CD14-positive monocyte (primary cell): Measurements from ENCODE around the gene RYR2. TPM values are rescaled to one million over a fixed set of nuclear protein-coding genes. Genes with fewer than 3 reads are reported as not detected.

Source experiments
- DNase-seq, 3 donors: peaks; one replicate each; pipeline ENCODE4 v3.0.0-alpha.2; 2011 to 2022
- H2AFZ ChIP-seq: 2 replicates; pipeline ENCODE4 v1.6.0; 2012; ENCODE audit warnings: mild to moderate bottlenecking, low read depth, low read length, inconsistent platforms; ENCODE audit not compliant: insufficient read depth, poor library complexity, severe bottlenecking
- H3K27ac ChIP-seq, 2 donors: 1 replicate in 1 of 2; 2 replicates in 1 of 2; pipeline ENCODE4 v1.5.1; 2012 to 2013; ENCODE audit warnings: low read length in 2 of 2, control low read depth in 1 of 2, inconsistent platforms in 1 of 2, low read depth in 1 of 2, mild to moderate bottlenecking in 1 of 2
- H3K27me3 ChIP-seq, 2 donors: one replicate each; pipeline versions ENCODE4 v1.6.0 to v1.6.1; 2011 to 2013; ENCODE audit warnings: low read length in 2 of 2; ENCODE audit not compliant: control insufficient read depth in 2 of 2, insufficient read depth in 2 of 2
- H3K36me3 ChIP-seq, 2 donors: replicated peaks in 1 of 2; 1 replicate in 1 of 2; 2 replicates in 1 of 2; pipeline versions ENCODE4 v1.5.1 to v1.6.1; 2012 to 2013; ENCODE audit warnings: low read length in 2 of 2, control low read depth in 1 of 2, inconsistent platforms in 1 of 2, mild to moderate bottlenecking in 1 of 2; ENCODE audit not compliant: insufficient read depth in 2 of 2, control insufficient read depth in 1 of 2
- H3K4me1 ChIP-seq, 2 donors: 1 replicate in 1 of 2; 2 replicates in 1 of 2; pipeline versions ENCODE4 v1.5.1 to v1.6.1; 2012 to 2013; ENCODE audit warnings: low read length in 2 of 2, control low read depth in 1 of 2, inconsistent platforms in 1 of 2, mild to moderate bottlenecking in 1 of 2, moderate library complexity in 1 of 2; ENCODE audit not compliant: insufficient read depth in 2 of 2, control insufficient read depth in 1 of 2
- H3K4me2 ChIP-seq: replicated peaks from 2 replicates; pipeline ENCODE3; 2012; ENCODE audit warnings: low read length, moderate library complexity, mild to moderate bottlenecking; ENCODE audit not compliant: poor library complexity, severe bottlenecking; ENCODE audit errors: extremely low read depth
- H3K4me3 ChIP-seq, 3 experiments: fragments of 200-600 bp in 1 of 3; sonication (generic) in 1 of 3; replicated peaks in 1 of 3; 1 replicate in 2 of 3; 2 replicates in 1 of 3; pipeline ENCODE4 v1.5.1; 2011 to 2013; ENCODE audit warnings: low read length in 3 of 3, mild to moderate bottlenecking in 3 of 3, control low read depth in 2 of 3, low read depth in 2 of 3, inconsistent platforms in 1 of 3, moderate library complexity in 1 of 3
- H3K79me2 ChIP-seq: 2 replicates; pipeline ENCODE4 v1.6.0; 2012; ENCODE audit warnings: mild to moderate bottlenecking, control low read depth, inconsistent platforms, low read length, moderate library complexity; ENCODE audit not compliant: insufficient read depth
- H3K9ac ChIP-seq: 2 replicates; pipeline ENCODE4 v1.6.0; 2017; ENCODE audit warnings: low read length, mild to moderate bottlenecking; ENCODE audit not compliant: insufficient read depth, poor library complexity, severe bottlenecking
- H3K9me3 ChIP-seq, 2 donors: replicated peaks in 1 of 2; 1 replicate in 1 of 2; 2 replicates in 1 of 2; pipeline versions ENCODE4 v1.5.1 to v1.6.1; 2012 to 2013; ENCODE audit warnings: low read length in 2 of 2, control low read depth in 1 of 2; ENCODE audit not compliant: control insufficient read depth in 1 of 2, insufficient read depth in 1 of 2
- H4K20me1 ChIP-seq: 2 replicates; pipeline ENCODE4 v1.6.0; 2012; ENCODE audit warnings: mild to moderate bottlenecking, low read length, control low read depth, moderate library complexity; ENCODE audit not compliant: insufficient read depth
- H3K27ac Mint-ChIP-seq, 7 donors: one replicate each; pipeline ENCODE4 v1.8.0; 2020; ENCODE audit warnings: mild to moderate bottlenecking in 7 of 7, mixed read lengths in 7 of 7, moderate library complexity in 6 of 7, inconsistent platforms in 2 of 7
- H3K27me3 Mint-ChIP-seq, 3 donors: one replicate each; pipeline ENCODE4 v1.8.0; 2021 to 2022; ENCODE audit warnings: low read depth in 3 of 3, mild to moderate bottlenecking in 3 of 3, mixed read lengths in 3 of 3, moderate library complexity in 3 of 3, inconsistent platforms in 1 of 3
- H3K36me3 Mint-ChIP-seq, 2 donors: one replicate each; pipeline ENCODE4 v1.8.0; 2020; ENCODE audit warnings: mixed read lengths in 2 of 2, inconsistent platforms in 1 of 2, mild to moderate bottlenecking in 1 of 2
- H3K4me1 Mint-ChIP-seq: one replicate; pipeline ENCODE4 v1.8.0; 2020; ENCODE audit warnings: mild to moderate bottlenecking, mixed read lengths
- H3K4me3 Mint-ChIP-seq, 2 donors: one replicate each; pipeline ENCODE4 v1.8.0; 2020; ENCODE audit warnings: mild to moderate bottlenecking in 2 of 2, mixed read lengths in 2 of 2, moderate library complexity in 1 of 2
- H3K9me3 Mint-ChIP-seq, 7 donors: one replicate each; pipeline ENCODE4 v1.8.0; 2020 to 2022; ENCODE audit warnings: mixed read lengths in 7 of 7, mild to moderate bottlenecking in 6 of 7, moderate library complexity in 6 of 7, inconsistent platforms in 2 of 7
- CTCF ChIP-seq: fragments of 200-600 bp; IDR thresholded peaks from one replicate; pipeline ENCODE4 v1.8.0; 2022; ENCODE audit warnings: antibody characterized with exemption, mild to moderate bottlenecking
- WGBS: methylation state at CpG from one replicate; pipeline ENCODE4 v1.1.5; 2013; ENCODE audit warnings: missing lambda C conversion rate; ENCODE audit not compliant: insufficient coverage; 5-methylcytosine and 5-hydroxymethylcytosine counted together
- intact Hi-C, 2 donors: fragments of 100-400 bp; cut with micrococcal nuclease; formaldehyde crosslinking; loops; one replicate each; pipeline versions ENCODE4 v1.15.0 to v1.15.1; 2023
- polyA plus RNA-seq, 3 donors: library from polyadenylated mRNA; depleted of rRNA in 1 of 3; unstranded in 2 of 3; stranded (reverse) in 1 of 3; fragments of 300-500 nt in 2 of 3; fragments of >200 nt in 1 of 3; fragmentation: Illumina TruSeq in 2 of 3; gene quantifications; 1 replicate in 2 of 3; 2 replicates in 1 of 3; pipeline ENCODE4 v1.2.3, GENCODE V29; 2012 to 2021

Gene RYR2
- polyA plus RNA-seq, 3 donors = not detected

GRCh38 chr1:237875291-237875690, 833.3 kb downstream of the RYR2 start:
- no peak overlapping the region for H3K9ac ChIP-seq
- H4K20me1 ChIP-seq = no peaks in the 10 kb centered on the region
- H3K27me3 ChIP-seq = no peaks in the 10 kb centered on the region
- Mint-ChIP-seq H3K4me3 (no peak overlapping the region), H3K4me1 (no peaks in the 10 kb centered on the region), H3K36me3 (no peaks in the 10 kb centered on the region), H3K27me3 (peaks cover 0 to 2% (median 0%) of the 10 kb centered on the region in 3 donors), H3K9me3 (peaks cover 0 to 17% (median 2%) of the 10 kb centered on the region in 7 donors), H3K27ac (no peak overlapping the region)
- H3K4me1 ChIP-seq = no peaks in the 10 kb centered on the region
- H3K27ac ChIP-seq = no peak overlapping the region
- 100% methylated on average over 2 of the region's 8 CpGs for WGBS
- no peak overlapping the region for H3K4me3 ChIP-seq
- H3K4me2 ChIP-seq = no peak overlapping the region
- no peaks in the 10 kb centered on the region for H3K79me2 ChIP-seq
- DNase-seq = no peak
- H3K9me3 ChIP-seq = no peaks in the 10 kb centered on the region
- no peaks in the 10 kb centered on the region for H3K36me3 ChIP-seq
- no peak overlapping the region for H2AFZ ChIP-seq
- intact Hi-C loops = no loop called here
- TF ChIP-seq CTCF = no peak

GRCh38 chr1:237877631-237878030, 835.6 kb downstream of the RYR2 start:
- Histone ChIP-seq H3K4me1 (no peaks in the 10 kb centered on the region), H3K9ac (no peak overlapping the region), H2AFZ (no peak overlapping the region), H3K27me3 (no peaks in the 10 kb centered on the region), H3K27ac (no peak overlapping the region), H3K4me2 (no peak overlapping the region), H3K9me3 (no peaks in the 10 kb centered on the region), H4K20me1 (no peaks in the 10 kb centered on the region), H3K36me3 (no peaks in the 10 kb centered on the region), H3K79me2 (no peaks in the 10 kb centered on the region), H3K4me3 (no peak overlapping the region)
- TF ChIP-seq CTCF = no peak
- Mint-ChIP-seq H3K27me3 (peaks cover 0 to 2% (median 0%) of the 10 kb centered on the region in 3 donors), H3K4me3 (no peak overlapping the region), H3K4me1 (no peaks in the 10 kb centered on the region), H3K36me3 (no peaks in the 10 kb centered on the region), H3K9me3 (peaks cover 0 to 3% (median 0%) of the 10 kb centered on the region in 7 donors), H3K27ac (no peak overlapping the region)
- intact Hi-C loops = no loop called here
- DNase-seq = no peak
- 89% methylated on average over 4 of the region's 4 CpGs for WGBS
